PC-3 (cell line): ENCODE measurements around the gene ELF3.

Experiments used
- CTCF ChIP-seq: fragments of 300-600 bp; sonication (generic); conservative IDR thresholded peaks from 2 replicates; pipeline ENCODE4 v1.5.1; 2017; ENCODE audit warnings: antibody characterized with exemption, low read depth, mild to moderate bottlenecking, low read length
- EZH2 ChIP-seq: fragments of 300-600 bp; sonication (generic); IDR thresholded peaks from one replicate; pipeline ENCODE4 v1.6.1; 2017; ENCODE audit warnings: antibody characterized with exemption, mild to moderate bottlenecking, low read length; ENCODE audit not compliant: unreplicated experiment

- TF ChIP-seq EZH2 (no peak), CTCF (no peak)
Measured at GRCh38 chr1:202056644-202057334, 46.4 kb downstream of the ELF3 start.
